B cell (primary cell): ENCODE data around the gene MEX3A. TPM values are rescaled to one million over a fixed set of nuclear protein-coding genes. Genes with fewer than 3 reads are reported as not detected.

ENCODE experiments used
- ATAC-seq: fragments of 200-7000 bp; cut with Tn5 transposase; one replicate; pipeline ENCODE4 v1.10.0; 2021; ENCODE audit warnings: low read depth, mild to moderate bottlenecking, moderate number of reproducible peaks, moderate library complexity
- CTCF ChIA-PET: fragments of 350-600 bp; sonication (Branson Sonifier 250); formaldehyde crosslinking; loops from one replicate; lab custom pipeline; 2021; ENCODE audit warnings: antibody characterized with exemption, inconsistent platforms; lab: Charles Lee
- POLR2A ChIA-PET: fragments of 350-600 bp; sonication (Branson Sonifier 250); formaldehyde crosslinking; loops from one replicate; lab custom pipeline; 2021; ENCODE audit warnings: antibody characterized with exemption; lab: Charles Lee
- DNase-seq: peaks from one replicate; pipeline ENCODE4 v3.0.0; 2013
- H2AFZ ChIP-seq: 2 replicates; pipeline ENCODE4 v1.6.1; 2012; ENCODE audit warnings: mild to moderate bottlenecking, low read depth, low read length; ENCODE audit not compliant: insufficient read depth, poor library complexity, severe bottlenecking
- H3K27ac ChIP-seq, 2 donors: 1 replicate in 1 of 2; 2 replicates in 1 of 2; pipeline ENCODE4 v1.5.1; 2012 to 2013; ENCODE audit warnings: low read length in 2 of 2, mild to moderate bottlenecking in 2 of 2, moderate library complexity in 1 of 2
- H3K27me3 ChIP-seq, 4 experiments: fragments of 200-600 bp in 1 of 4; sonication (generic) in 1 of 4; replicated peaks in 1 of 4; 1 replicate in 2 of 4; 2 replicates in 2 of 4; pipeline versions ENCODE4 v1.6.1 to v1.7.0; 2013 to 2016; ENCODE audit warnings: low read length in 3 of 4, mild to moderate bottlenecking in 2 of 4, mixed read lengths in 1 of 4, moderate library complexity in 1 of 4; ENCODE audit not compliant: insufficient read depth in 4 of 4, control insufficient read depth in 3 of 4; ENCODE audit errors: control extremely low read depth in 1 of 4
- H3K36me3 ChIP-seq, 2 experiments: replicated peaks in 1 of 2; 1 replicate in 1 of 2; 2 replicates in 1 of 2; pipeline versions ENCODE4 v1.6.1 to v1.7.1; 2013; ENCODE audit warnings: low read length in 1 of 2; ENCODE audit not compliant: insufficient read depth in 2 of 2, control insufficient read depth in 1 of 2; ENCODE audit errors: control extremely low read depth in 1 of 2, extremely low read depth in 1 of 2
- H3K4me1 ChIP-seq, 2 donors: fragments of 200-600 bp in 1 of 2; sonication (generic) in 1 of 2; 1 replicate in 1 of 2; 2 replicates in 1 of 2; pipeline versions ENCODE4 v1.5.1 to v1.6.1; 2013 to 2017; ENCODE audit warnings: low read length in 2 of 2; ENCODE audit not compliant: control insufficient read depth in 2 of 2, insufficient read depth in 2 of 2
- H3K4me2 ChIP-seq: replicated peaks from 2 replicates; pipeline ENCODE3; 2012; ENCODE audit warnings: mild to moderate bottlenecking, low read depth, low read length; ENCODE audit not compliant: poor library complexity, severe bottlenecking
- H3K4me3 ChIP-seq, 5 experiments: fragments of 200-600 bp in 1 of 5; sonication (generic) in 1 of 5; 1 replicate in 3 of 5; 2 replicates in 2 of 5; pipeline versions ENCODE4 v1.5.1 to v1.7.0; 2011 to 2016; ENCODE audit warnings: low read length in 4 of 5, mild to moderate bottlenecking in 4 of 5, low read depth in 2 of 5, control low read depth in 1 of 5, moderate library complexity in 1 of 5; ENCODE audit not compliant: insufficient read depth in 1 of 5; ENCODE audit errors: control extremely low read depth in 1 of 5, extremely low read depth in 1 of 5
- H3K79me2 ChIP-seq: fragments of 200-600 bp; sonication (generic); one replicate; pipeline ENCODE4 v1.6.0; 2016; ENCODE audit warnings: low read length; ENCODE audit not compliant: control insufficient read depth, insufficient read depth
- H3K9ac ChIP-seq: fragments of 200-600 bp; sonication (generic); 2 replicates; pipeline ENCODE4 v1.6.1; 2017; ENCODE audit warnings: mild to moderate bottlenecking, low read length, moderate library complexity
- H3K9me3 ChIP-seq, 3 donors: one replicate each; pipeline versions ENCODE4 v1.6.1 to v1.7.1; 2013; ENCODE audit warnings: low read length in 2 of 3; ENCODE audit not compliant: control insufficient read depth in 2 of 3, insufficient read depth in 1 of 3; ENCODE audit errors: control extremely low read depth in 1 of 3
- H4K20me1 ChIP-seq: 2 replicates; pipeline ENCODE4 v1.6.0; 2012; ENCODE audit warnings: mild to moderate bottlenecking, low read length; ENCODE audit not compliant: insufficient read depth, control insufficient read depth, poor library complexity, severe bottlenecking
- H3K27ac Mint-ChIP-seq: one replicate; pipeline ENCODE4 v1.8.0; 2021; ENCODE audit warnings: mixed read lengths
- H3K27me3 Mint-ChIP-seq: one replicate; pipeline ENCODE4 v1.8.0; 2021; ENCODE audit warnings: mixed read lengths
- H3K4me1 Mint-ChIP-seq: one replicate; pipeline ENCODE4 v1.8.0; 2021; ENCODE audit warnings: mixed read lengths
- H3K4me3 Mint-ChIP-seq: one replicate; pipeline ENCODE4 v1.8.0; 2021; ENCODE audit warnings: mixed read lengths
- H3K9me3 Mint-ChIP-seq: one replicate; pipeline ENCODE4 v1.8.0; 2022; ENCODE audit warnings: mixed read lengths; ENCODE audit not compliant: insufficient read depth
- EZH2 ChIP-seq: IDR thresholded peaks from 2 replicates; pipeline ENCODE4 v1.6.1; 2012; ENCODE audit warnings: borderline replicate concordance, low read depth, mild to moderate bottlenecking, moderate library complexity, low read length; ENCODE audit not compliant: insufficient read depth, poor library complexity, severe bottlenecking
- WGBS: methylation state at CpG from one replicate; pipeline ENCODE4 v1.1.5; 2013; ENCODE audit warnings: missing lambda C conversion rate; ENCODE audit not compliant: insufficient coverage; 5-methylcytosine and 5-hydroxymethylcytosine counted together
- intact Hi-C: fragments of 100-400 bp; cut with micrococcal nuclease; formaldehyde crosslinking; loops from one replicate; pipeline ENCODE4 v1.10.0; 2022
- polyA plus RNA-seq: library from polyadenylated mRNA; depleted of rRNA; stranded (reverse); fragments of >200 nt; gene quantifications from 2 replicates; pipeline ENCODE4 v1.2.3, GENCODE V29; 2012
- total RNA-seq, 2 donors: library from RNA; stranded (reverse); fragments of 120-200 nt in 1 of 2; gene quantifications; 1 replicate in 1 of 2; 2 replicates in 1 of 2; pipeline versions ENCODE4 v1.2.3 to v1.2.4, GENCODE V29; 2013 to 2022
- TF ChIP-seq, protein P1 (sequence below): fragments of 200-600 bp; IDR thresholded peaks from one replicate; pipeline ENCODE4 v1.8.0; 2022; ENCODE audit warnings: antibody characterized with exemption, mild to moderate bottlenecking

Gene MEX3A
- total and polyA plus RNA-seq, 2 donors (not counting 1 experiment from before 2014, with no cell fraction given): 0.27 to 1.1 TPM

DNA sequence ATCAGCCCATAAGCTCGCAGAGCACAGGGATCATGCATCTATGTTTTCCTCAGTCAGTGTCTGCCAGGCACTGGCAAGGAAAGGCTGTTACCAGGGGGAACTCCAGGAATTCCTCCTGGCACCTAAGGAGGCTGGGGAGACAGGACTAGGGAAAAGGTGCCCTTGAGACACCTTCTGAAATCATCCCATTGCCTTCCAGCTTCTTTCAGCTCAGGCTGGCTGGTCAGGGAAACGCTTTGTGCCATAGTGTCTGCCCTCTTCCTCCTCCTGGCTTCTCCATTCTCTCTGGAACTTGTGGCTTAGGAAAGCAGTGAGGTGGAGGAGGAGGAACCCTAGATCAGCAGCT, 46.0 kb upstream of the MEX3A start:
- no peaks in the 10 kb centered on the region for H3K9me3 Mint-ChIP-seq
- Histone ChIP-seq H3K27ac (no peak overlapping the region), H3K9ac (no peak overlapping the region), H3K4me1 (peaks cover 14 to 25% of the 10 kb centered on the region in 2 donors), H3K27me3 (peaks cover 0 to 7% (median 1%) of the 10 kb centered on the region in 4 experiments), H3K4me2 (no peak overlapping the region), H3K36me3 (no peaks in the 10 kb centered on the region), H3K4me3 (no peak overlapping the region), H3K9me3 (peaks cover 0 to 2% (median 0%) of the 10 kb centered on the region in 3 donors), H4K20me1 (no peaks in the 10 kb centered on the region), H2AFZ (no peak overlapping the region), H3K79me2 (no peaks in the 10 kb centered on the region)
- TF ChIP-seq, protein P1, sequence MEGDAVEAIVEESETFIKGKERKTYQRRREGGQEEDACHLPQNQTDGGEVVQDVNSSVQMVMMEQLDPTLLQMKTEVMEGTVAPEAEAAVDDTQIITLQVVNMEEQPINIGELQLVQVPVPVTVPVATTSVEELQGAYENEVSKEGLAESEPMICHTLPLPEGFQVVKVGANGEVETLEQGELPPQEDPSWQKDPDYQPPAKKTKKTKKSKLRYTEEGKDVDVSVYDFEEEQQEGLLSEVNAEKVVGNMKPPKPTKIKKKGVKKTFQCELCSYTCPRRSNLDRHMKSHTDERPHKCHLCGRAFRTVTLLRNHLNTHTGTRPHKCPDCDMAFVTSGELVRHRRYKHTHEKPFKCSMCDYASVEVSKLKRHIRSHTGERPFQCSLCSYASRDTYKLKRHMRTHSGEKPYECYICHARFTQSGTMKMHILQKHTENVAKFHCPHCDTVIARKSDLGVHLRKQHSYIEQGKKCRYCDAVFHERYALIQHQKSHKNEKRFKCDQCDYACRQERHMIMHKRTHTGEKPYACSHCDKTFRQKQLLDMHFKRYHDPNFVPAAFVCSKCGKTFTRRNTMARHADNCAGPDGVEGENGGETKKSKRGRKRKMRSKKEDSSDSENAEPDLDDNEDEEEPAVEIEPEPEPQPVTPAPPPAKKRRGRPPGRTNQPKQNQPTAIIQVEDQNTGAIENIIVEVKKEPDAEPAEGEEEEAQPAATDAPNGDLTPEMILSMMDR: no peak
- no peak for TF ChIP-seq EZH2
- DNase-seq: no peak
- 100% methylated on average over 1 of the region's 2 CpGs for WGBS
- ChIA-PET POLR2A (interaction anchor here (0.6 to 2.9 kb wide), 4 partner anchors 22 to 36 kb away, joined by 3 to 23 read pairs (median 4); no protein-coding TSS in a partner anchor), CTCF (interaction anchor here (0.7 to 28.7 kb wide), 14 partner anchors 12 to 193 kb away, joined by 3 to 970 read pairs (median 4); partner anchors contain the start of genes LMNA, MEX3A and PMF1)
- H3K4me1 Mint-ChIP-seq: peaks cover 40% of the 10 kb centered on the region
- peaks cover 5% of the 10 kb centered on the region for H3K27me3 Mint-ChIP-seq
- no peak overlapping the region for H3K27ac Mint-ChIP-seq
- intact Hi-C loops: no loop called here
- no peak for ATAC-seq
- H3K4me3 Mint-ChIP-seq: no peak overlapping the region
